ENCODE data around the gene IGSF21.

GRCh38 chr1:18265641-18266040 lies 158.0 kb downstream of the IGSF21 start:
- TF ChIP-seq, protein P1, sequence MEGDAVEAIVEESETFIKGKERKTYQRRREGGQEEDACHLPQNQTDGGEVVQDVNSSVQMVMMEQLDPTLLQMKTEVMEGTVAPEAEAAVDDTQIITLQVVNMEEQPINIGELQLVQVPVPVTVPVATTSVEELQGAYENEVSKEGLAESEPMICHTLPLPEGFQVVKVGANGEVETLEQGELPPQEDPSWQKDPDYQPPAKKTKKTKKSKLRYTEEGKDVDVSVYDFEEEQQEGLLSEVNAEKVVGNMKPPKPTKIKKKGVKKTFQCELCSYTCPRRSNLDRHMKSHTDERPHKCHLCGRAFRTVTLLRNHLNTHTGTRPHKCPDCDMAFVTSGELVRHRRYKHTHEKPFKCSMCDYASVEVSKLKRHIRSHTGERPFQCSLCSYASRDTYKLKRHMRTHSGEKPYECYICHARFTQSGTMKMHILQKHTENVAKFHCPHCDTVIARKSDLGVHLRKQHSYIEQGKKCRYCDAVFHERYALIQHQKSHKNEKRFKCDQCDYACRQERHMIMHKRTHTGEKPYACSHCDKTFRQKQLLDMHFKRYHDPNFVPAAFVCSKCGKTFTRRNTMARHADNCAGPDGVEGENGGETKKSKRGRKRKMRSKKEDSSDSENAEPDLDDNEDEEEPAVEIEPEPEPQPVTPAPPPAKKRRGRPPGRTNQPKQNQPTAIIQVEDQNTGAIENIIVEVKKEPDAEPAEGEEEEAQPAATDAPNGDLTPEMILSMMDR (IDR thresholded peaks at IDR 0.05) = no peak
- no peak for TF ChIP-seq EP300 (IDR thresholded peaks at IDR 0.05)

Data from suprapubic skin (tissue), 3 donors.